GM18951 (cell line): ENCODE data around the gene GALNTL6.

Source experiments
- POLR2A ChIP-seq: IDR thresholded peaks from 4 replicates; pipeline ENCODE4 v1.6.1; 2011; ENCODE audit warnings: mild to moderate bottlenecking; ENCODE audit not compliant: insufficient read length, insufficient read depth; ENCODE audit errors: extremely low read depth
- in situ Hi-C: fragments of 300-500 bp; cut with MboI; formaldehyde crosslinking; loops from one replicate; pipeline ENCODE4 v1.12.0; 2022; ENCODE audit warnings: low sequenced_read_pairs, mixed read lengths, inconsistent platforms; ENCODE audit not compliant: unreplicated experiment

GALNTL6 gene

DNA sequence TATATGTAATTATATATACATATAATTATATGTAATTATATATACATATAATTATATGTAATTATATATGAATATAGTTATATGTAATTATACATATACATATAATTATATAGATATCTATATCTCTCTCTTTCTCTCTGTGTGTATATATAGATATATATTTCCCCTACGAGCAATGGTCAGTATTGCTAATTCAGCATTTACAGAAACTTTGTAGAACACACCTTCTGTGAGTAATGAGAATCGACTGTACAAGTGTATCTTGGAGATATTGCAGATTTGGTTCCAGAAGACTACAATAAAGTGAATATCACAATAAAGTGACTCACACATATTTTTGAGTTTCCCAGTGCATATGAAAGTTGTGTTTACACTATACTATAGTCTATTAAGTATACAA is 33.7 kb downstream of the GALNTL6 start:
- in situ Hi-C loops, result no loop called here
- no peak for TF ChIP-seq POLR2A

DNA sequence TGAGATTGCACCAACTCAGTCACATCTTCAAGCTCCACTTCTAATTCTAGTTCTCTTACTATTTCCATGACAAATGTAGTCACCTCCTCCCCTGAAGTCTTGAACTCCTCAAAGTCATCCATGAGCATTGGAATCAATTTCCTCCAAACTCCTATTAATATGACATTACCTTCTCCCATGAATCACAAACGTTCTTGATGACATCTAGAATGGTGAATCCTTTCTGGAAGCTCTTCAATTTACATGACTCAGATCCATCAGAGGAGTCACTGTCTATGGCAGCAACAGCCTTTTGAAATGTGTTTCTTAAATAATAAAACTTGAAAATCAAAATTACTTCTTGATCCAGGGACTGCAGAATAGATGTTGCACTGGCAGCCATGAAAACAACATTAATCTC is 34.5 kb downstream of the GALNTL6 start:
- in situ Hi-C loops, result no loop called here
- no peak for TF ChIP-seq POLR2A

DNA sequence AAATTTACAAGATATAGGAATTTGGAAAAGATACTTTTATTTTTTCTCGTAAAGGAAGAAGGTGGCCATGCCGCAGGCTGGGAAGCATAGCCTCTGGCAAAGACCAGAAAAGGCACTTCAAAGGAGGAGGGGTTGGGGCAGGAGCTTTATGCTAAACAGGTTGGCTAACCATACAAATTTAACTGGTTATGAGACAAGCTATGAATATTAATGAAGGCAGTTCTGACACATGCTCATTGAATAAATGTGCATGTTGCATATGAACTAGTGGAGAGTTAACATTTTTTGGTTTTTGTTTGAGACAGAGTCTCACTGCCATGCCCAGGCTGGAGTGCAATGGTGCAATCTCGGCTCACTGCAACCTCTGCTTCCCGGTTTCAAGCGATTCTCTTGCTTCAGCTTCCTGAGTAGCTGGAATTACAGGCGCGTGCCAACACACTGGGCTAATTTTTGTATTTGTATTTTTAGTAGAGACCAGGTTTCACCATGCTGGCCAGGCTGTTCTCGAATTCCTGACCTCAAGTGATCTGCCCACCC is 36.5 kb downstream of the GALNTL6 start:
- in situ Hi-C loops, result no loop called here
- no peak for TF ChIP-seq POLR2A

DNA sequence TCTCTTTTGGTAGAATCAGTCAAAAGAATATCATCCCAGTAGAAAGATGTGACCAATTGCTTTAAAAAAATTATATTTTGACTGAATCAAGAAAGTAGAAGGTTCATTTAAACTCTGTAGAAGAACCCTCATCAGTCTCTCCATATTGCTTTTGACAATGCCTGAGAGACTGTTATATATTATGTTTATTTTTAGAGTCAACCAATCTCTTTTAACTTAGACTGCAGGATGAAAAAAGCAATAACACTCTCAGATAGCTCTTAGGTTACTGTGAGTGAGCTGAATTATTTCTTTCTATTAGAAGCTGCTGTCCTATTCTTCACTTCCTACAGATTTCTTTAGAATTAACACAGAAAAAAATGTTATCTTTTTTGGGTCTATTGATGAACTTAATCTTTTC is 38.1 kb downstream of the GALNTL6 start:
- no peak for TF ChIP-seq POLR2A
- in situ Hi-C loops, result no loop called here

DNA sequence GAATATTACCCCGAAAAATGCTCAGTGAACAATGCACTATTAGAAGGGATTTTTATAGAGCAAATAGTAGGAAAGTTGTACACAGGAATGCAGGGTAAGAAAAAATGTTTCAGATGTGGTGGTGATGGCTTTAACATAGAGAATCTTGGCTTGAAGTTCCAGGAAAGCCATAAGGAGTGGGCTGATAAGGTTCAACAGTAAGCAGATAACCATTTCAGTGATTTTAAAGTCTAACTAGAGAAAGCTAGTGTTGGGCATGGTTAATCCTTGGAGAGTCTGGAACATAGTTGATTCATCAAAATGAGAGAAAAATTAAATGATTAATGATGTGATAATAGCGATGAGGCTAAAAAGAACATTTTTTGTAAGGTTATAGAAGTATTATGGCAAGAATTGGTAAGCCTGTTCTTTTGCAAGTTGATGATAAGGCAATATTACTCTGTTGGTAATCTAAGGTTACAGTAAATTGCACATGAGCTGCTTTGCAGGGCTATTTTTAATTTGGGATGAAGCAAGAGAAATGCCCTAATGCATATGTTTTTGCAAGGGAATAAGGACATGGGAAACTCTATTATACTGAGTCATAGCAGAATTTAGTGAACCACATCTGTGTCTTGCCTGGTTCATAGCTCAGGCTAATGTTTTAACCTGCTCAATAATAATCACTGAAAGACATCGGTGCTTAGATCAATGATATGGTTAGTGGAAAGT is 44.3 kb downstream of the GALNTL6 start:
- no peak for TF ChIP-seq POLR2A
- in situ Hi-C loops, result no loop called here

DNA sequence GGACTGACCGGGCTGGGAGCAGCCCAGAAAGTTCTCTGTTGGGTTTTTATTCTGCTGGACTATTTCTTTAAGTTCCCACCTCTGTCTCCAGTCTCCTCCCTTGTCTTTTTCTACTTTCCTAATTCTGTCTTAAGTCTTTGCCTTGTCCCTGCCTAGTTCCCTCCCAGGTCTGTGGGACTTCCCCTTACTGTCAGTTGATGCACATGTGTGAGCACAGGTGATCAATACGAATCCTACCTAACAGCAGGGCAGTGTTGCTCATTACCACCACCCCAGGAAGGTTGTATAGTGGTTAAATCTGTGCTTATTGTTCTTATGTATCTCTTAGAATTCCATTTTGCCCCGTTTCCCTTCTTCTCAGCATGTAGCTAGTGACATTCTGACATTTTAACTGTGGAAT is 62.1 kb downstream of the GALNTL6 start:
- TF ChIP-seq POLR2A, result no peak
- in situ Hi-C loops, result no loop called here

DNA sequence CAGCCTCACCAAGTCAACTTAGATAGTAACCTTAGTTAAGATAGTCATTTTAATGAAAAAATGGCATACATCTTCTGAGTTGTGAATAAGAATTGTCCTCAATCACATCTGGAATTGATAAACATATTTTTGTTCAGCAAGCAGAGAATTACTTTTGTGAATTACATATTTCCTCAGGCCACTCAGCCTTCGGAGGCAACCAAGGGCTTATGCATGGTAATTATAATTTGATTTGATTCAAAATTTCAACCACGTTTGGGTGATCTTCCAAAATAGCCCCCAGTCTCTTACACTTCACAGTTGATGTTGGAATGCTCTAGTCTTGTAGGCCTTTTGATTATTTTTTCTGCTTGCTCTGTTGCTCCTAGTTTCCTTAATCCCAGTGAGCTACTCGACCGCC is 63.4 kb downstream of the GALNTL6 start:
- in situ Hi-C loops, result no loop called here

GRCh38 chr4:171880136-171880535 is 66.9 kb downstream of the GALNTL6 start:
- in situ Hi-C loops, result no loop called here
- no peak for TF ChIP-seq POLR2A

More for the DNA sequence above, 63.4 kb downstream of the GALNTL6 start:
- TF ChIP-seq POLR2A, result no peak

DNA sequence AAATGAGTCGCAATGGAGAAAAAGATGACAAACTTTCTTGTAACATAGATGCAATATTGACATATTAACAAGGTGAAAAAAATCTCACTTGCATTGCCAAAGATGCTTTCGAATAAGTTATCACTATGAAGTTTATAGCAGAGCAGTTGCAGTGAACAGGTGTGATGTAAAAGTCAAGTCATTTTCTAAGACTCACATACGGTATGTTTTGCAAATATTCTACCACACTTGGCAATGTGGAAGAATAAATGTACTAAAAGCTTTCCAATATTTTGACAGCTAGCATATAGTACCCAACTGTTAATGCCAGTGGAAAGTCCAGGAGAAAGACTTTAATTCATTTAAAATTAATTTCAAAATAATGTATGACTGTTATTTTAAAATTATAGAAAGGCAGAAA is 76.5 kb downstream of the GALNTL6 start:
- in situ Hi-C loops, result no loop called here
- TF ChIP-seq POLR2A, result no peak

DNA sequence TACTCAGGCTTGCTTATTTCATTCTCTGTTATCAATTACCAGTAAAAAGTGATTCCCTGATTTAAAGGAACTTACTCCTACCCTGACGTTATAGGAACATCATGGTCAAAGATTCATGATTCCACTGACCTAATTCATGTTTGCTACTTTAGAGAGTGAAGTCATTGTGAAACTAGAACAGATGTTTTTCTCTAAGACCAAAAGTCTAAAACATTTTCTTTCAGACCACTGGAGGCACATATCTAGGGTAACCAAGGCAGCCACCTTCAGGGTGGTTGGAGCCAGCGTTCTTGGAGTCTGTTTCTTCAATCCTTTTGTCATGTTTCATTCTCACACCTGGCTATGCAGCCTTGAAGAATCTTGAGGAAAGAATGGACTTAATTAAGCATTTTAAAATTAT is 77.8 kb downstream of the GALNTL6 start:
- TF ChIP-seq POLR2A, result no peak

GRCh38 chr4:171896426-171896825 is 83.2 kb downstream of the GALNTL6 start:
- in situ Hi-C loops, result no loop called here
- no peak for TF ChIP-seq POLR2A

More for the DNA sequence above, 77.8 kb downstream of the GALNTL6 start:
- in situ Hi-C loops, result no loop called here

- in situ Hi-C loops, result no loop called here
- no peak for TF ChIP-seq POLR2A
These were observed 106.1 kb downstream of the GALNTL6 start for GRCh38 chr4:171919314-171919713.

GRCh38 chr4:171920901-171921300 is 107.7 kb downstream of the GALNTL6 start:
- in situ Hi-C loops, result no loop called here
- TF ChIP-seq POLR2A, result no peak

DNA sequence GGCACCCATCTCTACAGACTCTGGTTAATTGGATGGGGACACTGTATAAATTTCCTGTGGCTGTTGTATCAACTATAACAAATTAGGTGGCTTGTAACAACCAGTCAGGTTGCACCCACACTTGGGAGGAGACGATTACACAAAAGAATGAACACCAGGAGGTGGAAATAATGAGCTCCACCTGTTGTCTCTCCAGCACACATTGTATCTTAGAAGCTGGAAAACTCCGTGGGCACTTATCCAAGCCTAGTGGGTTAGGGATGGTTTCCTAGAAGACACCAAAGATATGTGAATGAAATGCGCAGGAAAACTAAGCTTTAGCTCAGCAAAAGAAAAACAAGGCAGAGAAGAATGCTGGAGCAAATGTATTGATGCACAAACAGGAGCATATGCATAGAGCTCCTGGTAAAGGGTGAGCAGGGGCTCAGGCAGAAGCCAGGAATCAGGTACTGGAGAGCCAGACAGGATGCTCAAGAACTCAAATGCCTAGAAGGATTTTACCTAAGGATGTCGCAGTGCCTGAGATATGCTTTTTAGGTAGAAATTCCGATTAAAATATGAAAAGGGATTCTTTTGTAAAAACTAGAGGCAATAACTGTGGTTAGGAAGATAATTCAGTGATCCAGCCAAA is 111.7 kb downstream of the GALNTL6 start:
- in situ Hi-C loops, result no loop called here

More for the DNA sequence above, 111.7 kb downstream of the GALNTL6 start:
- no peak for TF ChIP-seq POLR2A
